Suprapubic skin (tissue), 4 donors: ENCODE results near the gene CACNG6.

Experiments used
- CTCF ChIP-seq, 2 donors: fragments of 200-600 bp in 1 of 2; fragments of 450-650 bp in 1 of 2; sonication (generic) in 1 of 2; IDR thresholded peaks; one replicate each; pipeline ENCODE4 v1.5.1; 2016 to 2019; ENCODE audit warnings: antibody characterized with exemption in 2 of 2, mild to moderate bottlenecking in 1 of 2, moderate library complexity in 1 of 2
- EP300 ChIP-seq: sonication (generic); formaldehyde crosslinking; IDR thresholded peaks from one replicate; pipeline ENCODE4 v1.6.1; 2017; ENCODE audit warnings: antibody characterized with exemption
- POLR2A ChIP-seq, 2 donors: fragments of 450-650 bp; IDR thresholded peaks; one replicate each; pipeline ENCODE4 v1.6.1; 2017; ENCODE audit warnings: antibody characterized with exemption in 2 of 2, mild to moderate bottlenecking in 2 of 2, moderate library complexity in 2 of 2
- POLR2AphosphoS5 ChIP-seq, 3 donors: sonication (generic); formaldehyde crosslinking; IDR thresholded peaks; one replicate each; pipeline ENCODE4 v1.6.1; 2017; ENCODE audit warnings: antibody characterized with exemption in 3 of 3

- TF ChIP-seq CTCF (IDR thresholded peaks at IDR 0.05) (no peak), POLR2A (IDR thresholded peaks at IDR 0.05) (no peak), POLR2AphosphoS5 (IDR thresholded peaks at IDR 0.05) (no peak), EP300 (no peak)
These were observed 13.9 kb upstream of the CACNG6 start for GRCh38 chr19:53977429-53977990.
